ENCODE data around the gene CACNA2D2. TPM values are rescaled to one million over a fixed set of nuclear protein-coding genes. Genes with fewer than 3 reads are reported as not detected.

CACNA2D2 gene
- total and polyA plus RNA-seq, 2 of the 4 experiments (the other 2 are of a cell fraction) = 0.15 TPM; not detected in 1

DNA sequence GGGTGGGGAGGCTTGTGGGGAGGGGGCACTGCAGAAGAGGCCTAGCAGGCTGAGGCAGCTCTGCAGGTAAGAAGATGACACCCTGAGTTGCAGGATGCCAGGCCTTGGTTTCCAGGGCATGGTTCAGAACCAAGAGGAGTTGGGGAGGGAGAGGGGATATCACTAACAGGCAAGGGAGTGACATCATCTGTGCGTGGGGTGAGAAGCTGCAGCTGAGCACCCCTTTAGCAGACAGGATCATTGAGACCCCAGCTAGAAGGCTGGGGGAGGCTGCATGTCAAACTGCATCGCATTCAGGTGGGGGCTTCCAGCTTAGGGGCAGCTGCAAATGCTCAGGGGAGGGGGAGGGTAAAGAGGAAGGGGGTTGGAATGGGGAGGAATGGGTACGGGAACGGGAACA is 23.0 kb downstream of the CACNA2D2 start:
- Histone ChIP-seq H4K20me1 (ENCODE audit: insufficient read depth, low read length) (no peaks in the 10 kb centered on the region), H3K27ac (ENCODE audit: insufficient read depth, low read length) (no peak overlapping the region), H2AK9ac (replicated peaks; ENCODE audit: low read depth, low read length, poor library complexity) (no peak overlapping the region), H2AFZ (replicated peaks; ENCODE audit: low read length, poor library complexity) (no peak overlapping the region), H3K4me1 (ENCODE audit: control insufficient read depth, insufficient read depth, low read length) (no peaks in the 10 kb centered on the region), H3K23ac (ENCODE audit: low read depth, low read length) (no peak overlapping the region), H3K9me1 (ENCODE audit: insufficient read depth, low read length) (no peaks in the 10 kb centered on the region), H3K9me3 (ENCODE audit: control insufficient read depth, insufficient read depth, low read length) (no peaks in the 10 kb centered on the region), H3K4ac (ENCODE audit: low read depth, low read length) (no peak overlapping the region), H3K56ac (ENCODE audit: extremely low read depth, insufficient read depth, low read length) (no peak overlapping the region), H3K27me3 (ENCODE audit: control insufficient read depth, insufficient read depth, low read length) (peaks cover 32% of the 10 kb centered on the region), H3K4me2 (ENCODE audit: low read depth, low read length) (no peak overlapping the region), H2BK15ac (ENCODE audit: low read depth, low read length) (no peak overlapping the region), H4K91ac (ENCODE audit: insufficient read depth, low read depth, low read length) (no peak overlapping the region), H2BK20ac (ENCODE audit: low read depth, low read length) (no peak overlapping the region), H2AK5ac (ENCODE audit: low read depth, low read length) (no peak overlapping the region), H3K4me3 (ENCODE audit: insufficient read depth, low read depth, low read length) (no peak overlapping the region), H3K79me1 (ENCODE audit: low read depth in 1 of 2, low read length in 2 of 2) (no peaks in the 10 kb centered on the region), H3K14ac (replicated peaks; ENCODE audit: low read depth, low read length) (no peak overlapping the region), H3K36me3 (ENCODE audit: control insufficient read depth, insufficient read depth, low read length) (no peaks in the 10 kb centered on the region), H4K5ac (ENCODE audit: low read depth, low read length) (no peak overlapping the region), H3K9ac (ENCODE audit: low read depth, low read length) (no peak overlapping the region), H4K8ac (ENCODE audit: low read depth in 2 of 2, low read length in 2 of 2) (no peak overlapping the region), H2BK5ac (ENCODE audit: low read depth, low read length, poor library complexity, severe bottlenecking) (no peak overlapping the region), H2BK120ac (ENCODE audit: low read depth, low read length) (no peak overlapping the region), H3K18ac (ENCODE audit: low read depth, low read length) (no peak overlapping the region)
- ChIA-PET POLR2A (ENCODE audit: unreplicated experiment) (no interaction called here), CTCF (no interaction called here)
- in situ Hi-C loops (cut with MboI; ENCODE audit: low sequenced_read_pairs) = no loop called here
- dilution Hi-C loops (cut with HindIII; ENCODE audit: low sequenced_read_pairs, unreplicated experiment) = no loop called here
- DNase-seq (no peak), ATAC-seq (ENCODE audit: low read depth) (no peak)
- TF ChIP-seq NFE2L2 (IDR thresholded peaks at IDR 0.05; ENCODE audit: low read depth, low read length) = no peak
- WGBS, 2 experiments (ENCODE audit: extremely low coverage in 2 of 2, insufficient read length in 1 of 2) = 33% methylated on average over 1 of the region's 4 CpGs; no CpG with 5 or more reads in 1 of the 2 experiments
- no TSS peak for BruUV-seq (replicated peaks)
- intact Hi-C loops (cut with micrococcal nuclease) = no loop called here
